ENCODE results near the gene NOL4L.

Gene NOL4L

GRCh38 chr20:32481311-32482142, 103.6 kb downstream of the NOL4L start:
- no peak for DNase-seq

GRCh38 chr20:32480371-32481241, 104.5 kb downstream of the NOL4L start:
- no peak for DNase-seq

- no peak for DNase-seq
Observed at GRCh38 chr20:32479697-32480171, 105.4 kb downstream of the NOL4L start.

GRCh38 chr20:32479012-32479411, 106.1 kb downstream of the NOL4L start:
- DNase-seq, result no peak

- DNase-seq, result no peak
Observed at GRCh38 chr20:32478576-32478975, 106.6 kb downstream of the NOL4L start.

GRCh38 chr20:32477594-32478512, 107.3 kb downstream of the NOL4L start:
- DNase-seq, result no peak

- DNase-seq, result no peak
Observed at GRCh38 chr20:32476684-32477593, 108.2 kb downstream of the NOL4L start.

GRCh38 chr20:32474967-32475811, 109.9 kb downstream of the NOL4L start:
- DNase-seq, result no peak

GRCh38 chr20:32474717-32474966, 110.5 kb downstream of the NOL4L start:
- no peak for DNase-seq

GRCh38 chr20:32474009-32474716, 111.0 kb downstream of the NOL4L start:
- no peak for DNase-seq

- no peak for DNase-seq
Observed at GRCh38 chr20:32473231-32474008, 111.7 kb downstream of the NOL4L start.

GRCh38 chr20:32472581-32473207, 112.4 kb downstream of the NOL4L start:
- DNase-seq, result no peak

- no peak for DNase-seq
Observed at GRCh38 chr20:32470940-32471339, 114.2 kb downstream of the NOL4L start.

GRCh38 chr20:32470025-32470861, 114.9 kb downstream of the NOL4L start:
- DNase-seq, result no peak

GRCh38 chr20:32468860-32469259, 116.3 kb downstream of the NOL4L start:
- DNase-seq, result no peak

GRCh38 chr20:32468313-32468640, 116.9 kb downstream of the NOL4L start:
- no peak for DNase-seq

GRCh38 chr20:32467506-32468312, 117.4 kb downstream of the NOL4L start:
- DNase-seq, result no peak
